ENCODE results near the gene ARNT2.

GRCh38 chr15:80396096-80396495 lies 8.1 kb upstream of the ARNT2 start:
- TF ChIP-seq CTCF (IDR thresholded peaks at IDR 0.05; ENCODE audit: low read depth, low read length), result no peak
- TF ChIP-seq POLR2A (IDR thresholded peaks at IDR 0.05; ENCODE audit: extremely low read depth, insufficient read length), result no peak

Data from NB4 (cell line).